ENCODE data around the gene HMGN4.

HMGN4 gene

GRCh38 chr6:26568601-26569432 lies 30.7 kb downstream of the HMGN4 start:
- ChIA-PET POLR2A (interaction anchor here (0.5 to 1.4 kb wide), 6 partner anchors 15 to 1299 kb away, joined by 3 to 8 read pairs (median 4); a partner anchor contains a TSS), CTCF (interaction anchor here (0.9 to 19.1 kb wide), 6 partner anchors 14 to 228 kb away, joined by 3 to 182 read pairs (median 4); partner anchors contain the start of gene ABT1)
- under 1% methylated on average over 24 of the region's 34 CpGs for WGBS (ENCODE audit: insufficient coverage)
- peak overlapping the region; percentile 50 to 97 (median 89) for H3K4me3 ChIP-seq (ENCODE audit: control insufficient read depth in 1 of 7, extremely low read depth in 1 of 7, insufficient read depth in 4 of 7, low read depth in 2 of 7, low read length in 6 of 7)
- no peaks in the 10 kb centered on the region for H3K27me3 ChIP-seq (replicated peaks in 2 of 5; ENCODE audit: control insufficient read depth in 4 of 5, insufficient read depth in 5 of 5, low read length in 4 of 5)
- peak overlapping the region; percentile 13 to 78 for H3K27ac ChIP-seq (ENCODE audit: insufficient read depth in 1 of 2, low read depth in 1 of 2, low read length in 2 of 2, poor library complexity in 1 of 2, severe bottlenecking in 2 of 2)
- no peaks in the 10 kb centered on the region for H3K36me3 ChIP-seq (ENCODE audit: control insufficient read depth in 4 of 4, insufficient read depth in 4 of 4, low read length in 3 of 4)
- H3K4me1 ChIP-seq (ENCODE audit: control extremely low read depth in 1 of 4, control insufficient read depth in 4 of 4, insufficient read depth in 4 of 4, low read length in 3 of 4), result peaks cover 0 to 10% (median 1%) of the 10 kb centered on the region in 4 experiments
- DNase-seq, result peak; percentile 94 to 98 (median 96)
- H3K9me3 ChIP-seq (ENCODE audit: control extremely low read depth in 1 of 5, control insufficient read depth in 4 of 5, insufficient read depth in 2 of 5, low read depth in 1 of 5, low read length in 4 of 5), result no peaks in the 10 kb centered on the region

- no peaks in the 10 kb centered on the region for H3K36me3 ChIP-seq (ENCODE audit: control insufficient read depth in 4 of 4, insufficient read depth in 4 of 4, low read length in 3 of 4)
- ChIA-PET POLR2A (interaction anchor here (0.6 to 1.4 kb wide), 2 partner anchors 16 to 1170 kb away, joined by 3 to 6 read pairs; no protein-coding TSS in a partner anchor), CTCF (interaction anchor here (0.6 to 19.1 kb wide), 5 partner anchors 13 to 228 kb away, joined by 3 to 182 read pairs (median 4); partner anchors contain the start of genes ABT1 and HMGN4)
- H3K9me3 ChIP-seq (ENCODE audit: control extremely low read depth in 1 of 5, control insufficient read depth in 4 of 5, insufficient read depth in 2 of 5, low read depth in 1 of 5, low read length in 4 of 5), result no peaks in the 10 kb centered on the region
- no peak for DNase-seq
- peaks cover 0 to under 1% (median 0%) of the 10 kb centered on the region in 5 experiments for H3K27me3 ChIP-seq (replicated peaks in 2 of 5; ENCODE audit: control insufficient read depth in 4 of 5, insufficient read depth in 5 of 5, low read length in 4 of 5)
- H3K4me1 ChIP-seq (ENCODE audit: control extremely low read depth in 1 of 4, control insufficient read depth in 4 of 4, insufficient read depth in 4 of 4, low read length in 3 of 4), result peaks cover 0 to 10% (median 1%) of the 10 kb centered on the region in 4 experiments
- peak overlapping the region in 6 of 7 experiments; percentile 76 to 97 (median 92) for H3K4me3 ChIP-seq (ENCODE audit: control insufficient read depth in 1 of 7, extremely low read depth in 1 of 7, insufficient read depth in 4 of 7, low read depth in 2 of 7, low read length in 6 of 7)
- 17% methylated on average over 2 of the region's 2 CpGs for WGBS (ENCODE audit: insufficient coverage)
- peak overlapping the region; percentile 13 to 78 for H3K27ac ChIP-seq (ENCODE audit: insufficient read depth in 1 of 2, low read depth in 1 of 2, low read length in 2 of 2, poor library complexity in 1 of 2, severe bottlenecking in 2 of 2)
Measured at GRCh38 chr6:26569433-26569764, 31.2 kb downstream of the HMGN4 start.

GRCh38 chr6:26570027-26570809 lies 32.1 kb downstream of the HMGN4 start:
- ChIA-PET POLR2A (no interaction called here), CTCF (interaction anchor here (0.6 to 19.1 kb wide), 5 partner anchors 12 to 229 kb away, joined by 3 to 182 read pairs (median 12); partner anchors contain the start of genes ABT1 and HMGN4)
- Histone ChIP-seq H3K9me3 (ENCODE audit: control extremely low read depth in 1 of 5, control insufficient read depth in 4 of 5, insufficient read depth in 2 of 5, low read depth in 1 of 5, low read length in 4 of 5) (no peaks in the 10 kb centered on the region), H3K4me1 (ENCODE audit: control extremely low read depth in 1 of 4, control insufficient read depth in 4 of 4, insufficient read depth in 4 of 4, low read length in 3 of 4) (peaks cover 0 to 10% (median 1%) of the 10 kb centered on the region in 4 experiments), H3K27ac (ENCODE audit: insufficient read depth in 1 of 2, low read depth in 1 of 2, low read length in 2 of 2, poor library complexity in 1 of 2, severe bottlenecking in 2 of 2) (peak overlapping the region in 1 of 2 experiments; percentile 22), H3K36me3 (ENCODE audit: control insufficient read depth in 4 of 4, insufficient read depth in 4 of 4, low read length in 3 of 4) (no peaks in the 10 kb centered on the region), H3K4me3 (ENCODE audit: control insufficient read depth in 1 of 7, extremely low read depth in 1 of 7, insufficient read depth in 4 of 7, low read depth in 2 of 7, low read length in 6 of 7) (no peak overlapping the region), H3K27me3 (replicated peaks in 2 of 5; ENCODE audit: control insufficient read depth in 4 of 5, insufficient read depth in 5 of 5, low read length in 4 of 5) (peaks cover 0 to 2% (median 0%) of the 10 kb centered on the region in 5 experiments)
- WGBS (ENCODE audit: insufficient coverage), result 83% methylated on average over 9 of the region's 21 CpGs
- peak in 2 of 3 donors; percentile 45 to 62 for DNase-seq

GRCh38 chr6:26571592-26572296 lies 33.6 kb downstream of the HMGN4 start:
- H3K9me3 ChIP-seq (ENCODE audit: control extremely low read depth in 1 of 5, control insufficient read depth in 4 of 5, insufficient read depth in 2 of 5, low read depth in 1 of 5, low read length in 4 of 5), result no peaks in the 10 kb centered on the region
- peak; percentile 90 to 94 (median 91) for DNase-seq
- no peaks in the 10 kb centered on the region for H3K36me3 ChIP-seq (ENCODE audit: control insufficient read depth in 4 of 4, insufficient read depth in 4 of 4, low read length in 3 of 4)
- H3K27me3 ChIP-seq (replicated peaks in 2 of 5; ENCODE audit: control insufficient read depth in 4 of 5, insufficient read depth in 5 of 5, low read length in 4 of 5), result peaks cover 0 to 6% (median 0%) of the 10 kb centered on the region in 5 experiments
- peak overlapping the region in 1 of 2 experiments; percentile 79 for H3K27ac ChIP-seq (ENCODE audit: insufficient read depth in 1 of 2, low read depth in 1 of 2, low read length in 2 of 2, poor library complexity in 1 of 2, severe bottlenecking in 2 of 2)
- H3K4me1 ChIP-seq (ENCODE audit: control extremely low read depth in 1 of 4, control insufficient read depth in 4 of 4, insufficient read depth in 4 of 4, low read length in 3 of 4), result peaks cover 0 to 16% (median 4%) of the 10 kb centered on the region in 4 experiments
- POLR2A ChIA-PET, result interaction anchor here (0.9 to 1.3 kb wide), 2 partner anchors 19 to 24 kb away, joined by 3 to 5 read pairs; no protein-coding TSS in a partner anchor
- 9% methylated on average over 11 of the region's 24 CpGs for WGBS (ENCODE audit: insufficient coverage)
- peak overlapping the region; percentile 43 to 98 (median 85) for H3K4me3 ChIP-seq (ENCODE audit: control insufficient read depth in 1 of 7, extremely low read depth in 1 of 7, insufficient read depth in 4 of 7, low read depth in 2 of 7, low read length in 6 of 7)
- CTCF ChIA-PET, result interaction anchor here (1.3 to 19.1 kb wide), 3 partner anchors 19 to 39 kb away, joined by 5 to 182 read pairs (median 21); partner anchors contain the start of gene ABT1

GRCh38 chr6:26575494-26575939 lies 37.4 kb downstream of the HMGN4 start:
- no peak overlapping the region for H3K27ac ChIP-seq (ENCODE audit: insufficient read depth in 1 of 2, low read depth in 1 of 2, low read length in 2 of 2, poor library complexity in 1 of 2, severe bottlenecking in 2 of 2)
- POLR2A ChIA-PET, result no interaction called here
- H3K9me3 ChIP-seq (ENCODE audit: control extremely low read depth in 1 of 5, control insufficient read depth in 4 of 5, insufficient read depth in 2 of 5, low read depth in 1 of 5, low read length in 4 of 5), result peaks cover 0 to 10% (median 6%) of the 10 kb centered on the region in 5 experiments
- no peaks in the 10 kb centered on the region for H3K36me3 ChIP-seq (ENCODE audit: control insufficient read depth in 4 of 4, insufficient read depth in 4 of 4, low read length in 3 of 4)
- 93% methylated on average over 10 of the region's 10 CpGs for WGBS (ENCODE audit: insufficient coverage)
- H3K4me1 ChIP-seq (ENCODE audit: control extremely low read depth in 1 of 4, control insufficient read depth in 4 of 4, insufficient read depth in 4 of 4, low read length in 3 of 4), result peaks cover 0 to 25% (median 9%) of the 10 kb centered on the region in 4 experiments
- no peak overlapping the region for H3K4me3 ChIP-seq (ENCODE audit: control insufficient read depth in 1 of 7, extremely low read depth in 1 of 7, insufficient read depth in 4 of 7, low read depth in 2 of 7, low read length in 6 of 7)
- peak in 1 of 3 donors; percentile 36 for DNase-seq
- CTCF ChIA-PET, result interaction anchor here (19.1 kb wide), 1 partner anchor 16 kb away, joined by 182 read pairs; the partner anchor contains the start of gene ABT1
- H3K27me3 ChIP-seq (replicated peaks in 2 of 5; ENCODE audit: control insufficient read depth in 4 of 5, insufficient read depth in 5 of 5, low read length in 4 of 5), result peaks cover 0 to 7% (median 0%) of the 10 kb centered on the region in 5 experiments

GRCh38 chr6:26576407-26576843 lies 38.3 kb downstream of the HMGN4 start:
- Histone ChIP-seq H3K9me3 (ENCODE audit: control extremely low read depth in 1 of 5, control insufficient read depth in 4 of 5, insufficient read depth in 2 of 5, low read depth in 1 of 5, low read length in 4 of 5) (peaks cover 0 to 10% (median 6%) of the 10 kb centered on the region in 5 experiments), H3K4me3 (ENCODE audit: control insufficient read depth in 1 of 7, extremely low read depth in 1 of 7, insufficient read depth in 4 of 7, low read depth in 2 of 7, low read length in 6 of 7) (peak overlapping the region in 4 of 7 experiments; percentile 55 to 87 (median 75)), H3K4me1 (ENCODE audit: control extremely low read depth in 1 of 4, control insufficient read depth in 4 of 4, insufficient read depth in 4 of 4, low read length in 3 of 4) (peaks cover 0 to 25% (median 9%) of the 10 kb centered on the region in 4 experiments), H3K27ac (ENCODE audit: insufficient read depth in 1 of 2, low read depth in 1 of 2, low read length in 2 of 2, poor library complexity in 1 of 2, severe bottlenecking in 2 of 2) (peak overlapping the region in 1 of 2 experiments; percentile 62), H3K36me3 (ENCODE audit: control insufficient read depth in 4 of 4, insufficient read depth in 4 of 4, low read length in 3 of 4) (no peaks in the 10 kb centered on the region), H3K27me3 (replicated peaks in 2 of 5; ENCODE audit: control insufficient read depth in 4 of 5, insufficient read depth in 5 of 5, low read length in 4 of 5) (peaks cover 0 to 7% (median 2%) of the 10 kb centered on the region in 5 experiments)
- POLR2A ChIA-PET, result no interaction called here
- CTCF ChIA-PET, result interaction anchor here (1.0 to 19.1 kb wide), 2 partner anchors 9 to 15 kb away, joined by 3 to 182 read pairs; partner anchors contain the start of gene ABT1
- DNase-seq, result peak in 2 of 3 donors; percentile 38 to 58
- whole genome bisulfite sequencing (ENCODE audit: insufficient coverage), result 66% methylated on average over 2 of the region's 7 CpGs

Measured in common myeloid progenitor, CD34-positive (primary cell).